GM12891 (cell line): ENCODE measurements around the gene KCNK3.

Experiments used
- POLR2A ChIP-seq: IDR thresholded peaks from 2 replicates; pipeline ENCODE4 v1.6.1; 2011; ENCODE audit warnings: low read depth, low read length, control low read depth
- POLR2AphosphoS5 ChIP-seq: IDR thresholded peaks from 2 replicates; pipeline ENCODE4 v1.6.1; 2011; ENCODE audit warnings: low read depth, low read length, control low read depth
- TAF1 ChIP-seq: IDR thresholded peaks from 2 replicates; pipeline ENCODE4 v1.6.1; 2011; ENCODE audit warnings: low read depth, low read length, control low read depth

GRCh38 chr2:26716769-26717168, 24.2 kb downstream of the KCNK3 start:
- TF ChIP-seq POLR2AphosphoS5 (no peak), POLR2A (no peak), TAF1 (no peak)
